HepG2 (cell line): Measurements from ENCODE around the gene SESN1.

ENCODE experiments used
- CBFB ChIP-seq: sonication (generic); formaldehyde crosslinking; IDR thresholded peaks from 2 replicates; pipeline ENCODE4 v1.4.0; 2020; ENCODE audit warnings: missing genetic modification reagents
- FOXK1 ChIP-seq: sonication (generic); formaldehyde crosslinking; IDR thresholded peaks from 2 replicates; pipeline ENCODE4 v1.4.0; 2020; ENCODE audit warnings: low read depth, missing genetic modification reagents, borderline replicate concordance
- KDM5B ChIP-seq: sonication (generic); formaldehyde crosslinking; IDR thresholded peaks from 2 replicates; pipeline ENCODE4 v1.4.0; 2020; ENCODE audit warnings: missing genetic modification reagents, mild to moderate bottlenecking, borderline replicate concordance
- ONECUT2 ChIP-seq: sonication (generic); formaldehyde crosslinking; IDR thresholded peaks from 2 replicates; pipeline ENCODE4 v1.4.0; 2020; ENCODE audit warnings: missing genetic modification reagents
- POLR2A ChIP-seq, 2 experiments: IDR thresholded peaks; 2 replicates each; pipeline ENCODE4 v1.6.1; 2011; ENCODE audit warnings: low read depth in 2 of 2, low read length in 2 of 2, mild to moderate bottlenecking in 1 of 2, moderate library complexity in 1 of 2; ENCODE audit not compliant: insufficient read depth in 1 of 2
- SPEN ChIP-seq: sonication (generic); formaldehyde crosslinking; IDR thresholded peaks from 2 replicates; pipeline ENCODE4 v1.5.1; 2020; ENCODE audit warnings: low read depth, mild to moderate bottlenecking, missing genetic modification reagents
- TCF12 ChIP-seq, 2 experiments: fragments of 450-650 bp in 1 of 2; sonication (generic) in 1 of 2; formaldehyde crosslinking in 1 of 2; IDR thresholded peaks; 2 replicates each; pipeline versions ENCODE4 v1.6.1 to v1.8.0; 2017 to 2022; ENCODE audit warnings: antibody characterized with exemption in 1 of 2, mild to moderate bottlenecking in 1 of 2, missing genetic modification reagents in 1 of 2, moderate library complexity in 1 of 2
- ZNF670 ChIP-seq: sonication (generic); formaldehyde crosslinking; IDR thresholded peaks from 2 replicates; pipeline ENCODE4 v1.8.0; 2022; ENCODE audit warnings: mild to moderate bottlenecking, missing genetic modification reagents, borderline replicate concordance
- TF ChIP-seq, protein P1 (sequence below): IDR thresholded peaks from 2 replicates; pipeline ENCODE4 v1.6.1; 2016; ENCODE audit warnings: low read depth, borderline replicate concordance
- TF ChIP-seq, protein P2 (sequence below): sonication (generic); formaldehyde crosslinking; IDR thresholded peaks from 2 replicates; pipeline ENCODE4 v1.5.0; 2020; ENCODE audit warnings: mild to moderate bottlenecking, missing genetic modification reagents, moderate library complexity

- no peak for TF ChIP-seq ZNF670 (CRISPR knock-in tag)
- no peak for TF ChIP-seq FOXK1 (CRISPR knock-in tag)
- no peak for TF ChIP-seq ONECUT2 (CRISPR knock-in tag)
- TF ChIP-seq, protein P1, sequence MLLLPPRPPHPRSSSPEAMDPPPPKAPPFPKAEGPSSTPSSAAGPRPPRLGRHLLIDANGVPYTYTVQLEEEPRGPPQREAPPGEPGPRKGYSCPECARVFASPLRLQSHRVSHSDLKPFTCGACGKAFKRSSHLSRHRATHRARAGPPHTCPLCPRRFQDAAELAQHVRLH (CRISPR knock-in tag), result no peak
- no peak for TF ChIP-seq TCF12 (IDR thresholded peaks at IDR 0.05)
- no peak for TF ChIP-seq TCF12 (CRISPR knock-in tag; IDR thresholded peaks at IDR 0.05)
- TF ChIP-seq POLR2A (IDR thresholded peaks at IDR 0.05; ENCODE audit: insufficient read depth in 1 of 2, low read depth in 2 of 2, low read length in 2 of 2), result no peak
- no peak for TF ChIP-seq CBFB (CRISPR knock-in tag)
- TF ChIP-seq SPEN (CRISPR knock-in tag), result no peak
- no peak for TF ChIP-seq KDM5B (CRISPR knock-in tag)
- TF ChIP-seq, protein P2, sequence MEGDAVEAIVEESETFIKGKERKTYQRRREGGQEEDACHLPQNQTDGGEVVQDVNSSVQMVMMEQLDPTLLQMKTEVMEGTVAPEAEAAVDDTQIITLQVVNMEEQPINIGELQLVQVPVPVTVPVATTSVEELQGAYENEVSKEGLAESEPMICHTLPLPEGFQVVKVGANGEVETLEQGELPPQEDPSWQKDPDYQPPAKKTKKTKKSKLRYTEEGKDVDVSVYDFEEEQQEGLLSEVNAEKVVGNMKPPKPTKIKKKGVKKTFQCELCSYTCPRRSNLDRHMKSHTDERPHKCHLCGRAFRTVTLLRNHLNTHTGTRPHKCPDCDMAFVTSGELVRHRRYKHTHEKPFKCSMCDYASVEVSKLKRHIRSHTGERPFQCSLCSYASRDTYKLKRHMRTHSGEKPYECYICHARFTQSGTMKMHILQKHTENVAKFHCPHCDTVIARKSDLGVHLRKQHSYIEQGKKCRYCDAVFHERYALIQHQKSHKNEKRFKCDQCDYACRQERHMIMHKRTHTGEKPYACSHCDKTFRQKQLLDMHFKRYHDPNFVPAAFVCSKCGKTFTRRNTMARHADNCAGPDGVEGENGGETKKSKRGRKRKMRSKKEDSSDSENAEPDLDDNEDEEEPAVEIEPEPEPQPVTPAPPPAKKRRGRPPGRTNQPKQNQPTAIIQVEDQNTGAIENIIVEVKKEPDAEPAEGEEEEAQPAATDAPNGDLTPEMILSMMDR, result no peak
Measured at GRCh38 chr6:109007521-109007920, 87.1 kb downstream of the SESN1 start.
